HFF-Myc (cell line): ENCODE results near the gene MSANTD7.

Source experiments
- DNase-seq: peaks from one replicate; pipeline ENCODE4 v3.0.0-alpha.2; 2011; ENCODE audit warnings: low read depth; ENCODE audit errors: extremely low read depth
- H3K4me3 ChIP-seq: replicated peaks from 2 replicates; pipeline ENCODE4 v1.5.1; 2011; ENCODE audit warnings: low read depth, mild to moderate bottlenecking, control low read depth, low read length
- TF ChIP-seq, protein P1 (sequence below): IDR thresholded peaks from 2 replicates; pipeline ENCODE4 v1.5.1; 2012; ENCODE audit warnings: mild to moderate bottlenecking, low read depth, low read length, control low read depth; ENCODE audit errors: missing control alignments

The MSANTD7 gene

GRCh38 chr10:14821635-14822375, 16.3 kb upstream of the MSANTD7 start:
- no peak for DNase-seq
- H3K4me3 ChIP-seq: no peak overlapping the region

GRCh38 chr10:14822879-14823755, 15.0 kb upstream of the MSANTD7 start:
- no peak for DNase-seq
- TF ChIP-seq, protein P1, sequence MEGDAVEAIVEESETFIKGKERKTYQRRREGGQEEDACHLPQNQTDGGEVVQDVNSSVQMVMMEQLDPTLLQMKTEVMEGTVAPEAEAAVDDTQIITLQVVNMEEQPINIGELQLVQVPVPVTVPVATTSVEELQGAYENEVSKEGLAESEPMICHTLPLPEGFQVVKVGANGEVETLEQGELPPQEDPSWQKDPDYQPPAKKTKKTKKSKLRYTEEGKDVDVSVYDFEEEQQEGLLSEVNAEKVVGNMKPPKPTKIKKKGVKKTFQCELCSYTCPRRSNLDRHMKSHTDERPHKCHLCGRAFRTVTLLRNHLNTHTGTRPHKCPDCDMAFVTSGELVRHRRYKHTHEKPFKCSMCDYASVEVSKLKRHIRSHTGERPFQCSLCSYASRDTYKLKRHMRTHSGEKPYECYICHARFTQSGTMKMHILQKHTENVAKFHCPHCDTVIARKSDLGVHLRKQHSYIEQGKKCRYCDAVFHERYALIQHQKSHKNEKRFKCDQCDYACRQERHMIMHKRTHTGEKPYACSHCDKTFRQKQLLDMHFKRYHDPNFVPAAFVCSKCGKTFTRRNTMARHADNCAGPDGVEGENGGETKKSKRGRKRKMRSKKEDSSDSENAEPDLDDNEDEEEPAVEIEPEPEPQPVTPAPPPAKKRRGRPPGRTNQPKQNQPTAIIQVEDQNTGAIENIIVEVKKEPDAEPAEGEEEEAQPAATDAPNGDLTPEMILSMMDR: peak; percentile 75
- no peak overlapping the region for H3K4me3 ChIP-seq

More at GRCh38 chr10:14821635-14822375, 16.3 kb upstream of the MSANTD7 start:
- TF ChIP-seq, protein P1: no peak

- H3K4me3 ChIP-seq: no peak overlapping the region
- TF ChIP-seq, protein P1: no peak
- DNase-seq: no peak
Observed at GRCh38 chr10:14823966-14824365, 14.1 kb upstream of the MSANTD7 start.

GRCh38 chr10:14826076-14826829, 11.9 kb upstream of the MSANTD7 start:
- H3K4me3 ChIP-seq: no peak overlapping the region
- no peak for DNase-seq
- TF ChIP-seq, protein P1: no peak

DNA sequence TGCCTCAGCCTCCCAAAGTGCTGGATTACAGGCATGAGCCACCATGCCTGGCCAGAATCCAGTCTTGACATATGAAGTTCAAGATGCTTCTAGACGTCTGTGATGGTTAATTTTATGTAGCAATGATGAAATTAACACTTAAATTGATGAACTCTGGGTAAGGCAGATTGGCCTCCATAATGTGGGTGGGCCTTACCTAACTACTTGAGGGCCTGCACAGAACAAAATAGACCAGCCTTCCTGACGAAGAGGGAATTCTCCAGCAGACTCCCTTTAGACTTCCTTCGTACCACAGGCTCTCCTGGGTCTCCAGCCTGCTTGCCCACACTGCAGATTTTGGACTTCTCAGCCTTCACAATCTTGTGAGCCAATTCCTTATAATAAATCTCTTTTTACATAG, 5.0 kb upstream of the MSANTD7 start:
- no peak for DNase-seq
- TF ChIP-seq, protein P1: no peak
- H3K4me3 ChIP-seq: no peak overlapping the region

DNA sequence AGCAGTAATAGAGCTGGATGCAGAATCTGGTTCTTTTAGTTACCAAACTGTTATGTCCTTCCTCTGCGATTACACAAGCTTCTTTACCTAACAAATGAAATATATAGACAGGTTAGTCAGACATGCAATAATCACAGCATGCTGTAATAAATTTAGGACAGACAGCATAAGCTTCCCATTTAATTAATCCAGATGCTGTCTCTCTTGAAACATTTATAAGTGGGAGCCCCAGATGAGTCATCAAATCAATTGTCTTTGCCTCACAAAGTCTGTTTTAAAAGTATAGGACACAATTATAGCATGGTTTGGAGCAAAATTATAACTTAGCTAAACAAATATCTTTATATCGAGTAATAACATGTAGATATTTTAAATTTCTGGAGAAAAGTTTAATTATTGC, 1.9 kb upstream of the MSANTD7 start:
- TF ChIP-seq, protein P1: no peak
- no peak for DNase-seq
- no peak overlapping the region for H3K4me3 ChIP-seq
